AG09319 (cell line): ENCODE data around the gene RNF7.

Experiments
- DNase-seq: peaks from one replicate; pipeline ENCODE4 v3.0.0-alpha.2; 2010; ENCODE audit warnings: low read depth; ENCODE audit errors: extremely low read depth
- CTCF ChIP-seq: IDR thresholded peaks from 2 replicates; pipeline ENCODE4 v1.5.1; 2011; ENCODE audit warnings: low read depth, mild to moderate bottlenecking, inconsistent platforms, low read length, moderate library complexity

Gene RNF7

GRCh38 chr3:141769221-141769894 lies 31.3 kb downstream of the RNF7 start:
- no peak for TF ChIP-seq CTCF
- DNase-seq, result no peak

GRCh38 chr3:141773676-141774075 lies 35.6 kb downstream of the RNF7 start:
- TF ChIP-seq CTCF, result no peak
- no peak for DNase-seq

- TF ChIP-seq CTCF, result no peak
- no peak for DNase-seq
Measured at GRCh38 chr3:141776376-141776775, 38.3 kb downstream of the RNF7 start.

- TF ChIP-seq CTCF, result no peak
- DNase-seq, result no peak
Measured at GRCh38 chr3:141776885-141777284, 38.8 kb downstream of the RNF7 start.

- no peak for TF ChIP-seq CTCF
- DNase-seq, result no peak
Measured at GRCh38 chr3:141777957-141778813, 40.1 kb downstream of the RNF7 start.

- DNase-seq, result no peak
- no peak for TF ChIP-seq CTCF
Measured at GRCh38 chr3:141779667-141780066, 41.6 kb downstream of the RNF7 start.

GRCh38 chr3:141782386-141782932 lies 44.4 kb downstream of the RNF7 start:
- no peak; the same call in 1 of the 2 replicates for TF ChIP-seq CTCF
- no peak for DNase-seq
